IMR-90 (cell line): Measurements from ENCODE around the gene PTGES3. TPM values are rescaled to one million over a fixed set of nuclear protein-coding genes. Genes with fewer than 3 reads are reported as not detected.

Source experiments
- ATAC-seq: fragments of 200-7000 bp; cut with Tn5 transposase; 2 replicates; pipeline ENCODE4 v1.9.1; 2020; ENCODE audit warnings: low read depth, mild to moderate bottlenecking, moderate library complexity
- BruUV-seq: library from RNA; stranded (reverse); fragments of 400-500 nt; replicated peaks from 2 replicates; lab custom pipeline; 2021; lab: Mats Ljungman, UMichigan
- CTCF ChIA-PET: fragments of 300-600 bp; formaldehyde crosslinking; extraction: SDS; loops from one replicate; lab custom pipeline; 2021; ENCODE audit warnings: antibody characterized with exemption; lab: Yijun Ruan, JAX
- POLR2A ChIA-PET: fragments of 300-600 bp; sonication (Branson Sonifier 250); formaldehyde crosslinking; loops from one replicate; lab custom pipeline; 2022; ENCODE audit warnings: antibody characterized with exemption; ENCODE audit not compliant: unreplicated experiment; lab: Charles Lee
- DNase-seq: peaks from one replicate; pipeline ENCODE4 v3.0.0; 2013
- H2AFZ ChIP-seq: replicated peaks from 2 replicates; pipeline ENCODE3; 2013; ENCODE audit warnings: low read length, mild to moderate bottlenecking; ENCODE audit not compliant: poor library complexity
- H2AK5ac ChIP-seq: 2 replicates; pipeline ENCODE4 v1.6.1; 2013; ENCODE audit warnings: low read depth, low read length, inconsistent platforms
- H2AK9ac ChIP-seq: replicated peaks from 2 replicates; pipeline ENCODE3; 2013; ENCODE audit warnings: mild to moderate bottlenecking, low read depth, low read length, moderate library complexity; ENCODE audit not compliant: poor library complexity
- H2BK120ac ChIP-seq: 2 replicates; pipeline ENCODE4 v1.6.1; 2013; ENCODE audit warnings: low read depth, low read length, inconsistent platforms
- H2BK15ac ChIP-seq: 3 replicates; pipeline ENCODE4 v1.6.1; 2013; ENCODE audit warnings: low read depth, low read length, inconsistent platforms
- H2BK20ac ChIP-seq: 2 replicates; pipeline ENCODE4 v1.6.1; 2013; ENCODE audit warnings: low read depth, mild to moderate bottlenecking, inconsistent platforms, low read length, moderate library complexity
- H2BK5ac ChIP-seq: 2 replicates; pipeline ENCODE4 v1.6.1; 2013; ENCODE audit warnings: mild to moderate bottlenecking, low read depth, low read length, inconsistent platforms; ENCODE audit not compliant: poor library complexity, severe bottlenecking
- H3K14ac ChIP-seq: replicated peaks from 2 replicates; pipeline ENCODE4 v1.6.1; 2013; ENCODE audit warnings: low read depth, low read length, inconsistent platforms
- H3K18ac ChIP-seq: 2 replicates; pipeline ENCODE4 v1.6.1; 2013; ENCODE audit warnings: low read depth, low read length, control low read depth
- H3K23ac ChIP-seq: 2 replicates; pipeline ENCODE4 v1.6.1; 2013; ENCODE audit warnings: low read depth, low read length, inconsistent platforms
- H3K27ac ChIP-seq: 2 replicates; pipeline ENCODE4 v1.5.1; 2013; ENCODE audit warnings: mild to moderate bottlenecking, control low read depth, low read length; ENCODE audit not compliant: insufficient read depth
- H3K27me3 ChIP-seq: 2 replicates; pipeline ENCODE4 v1.6.1; 2013; ENCODE audit warnings: low read length; ENCODE audit not compliant: control insufficient read depth, insufficient read depth
- H3K36me3 ChIP-seq: 2 replicates; pipeline ENCODE4 v1.6.1; 2013; ENCODE audit warnings: low read length, mixed read lengths; ENCODE audit not compliant: control insufficient read depth, insufficient read depth
- H3K4ac ChIP-seq: 2 replicates; pipeline ENCODE4 v1.6.1; 2013; ENCODE audit warnings: low read depth, low read length, inconsistent platforms
- H3K4me1 ChIP-seq: 2 replicates; pipeline ENCODE4 v1.6.1; 2013; ENCODE audit warnings: low read length, mixed read lengths; ENCODE audit not compliant: control insufficient read depth, insufficient read depth
- H3K4me2 ChIP-seq: 2 replicates; pipeline ENCODE4 v1.6.1; 2013; ENCODE audit warnings: low read depth, mild to moderate bottlenecking, control low read depth, low read length, moderate library complexity
- H3K4me3 ChIP-seq: 2 replicates; pipeline ENCODE4 v1.5.1; 2013; ENCODE audit warnings: low read depth, mild to moderate bottlenecking, control low read depth, low read length, moderate library complexity; ENCODE audit not compliant: insufficient read depth
- H3K56ac ChIP-seq: 2 replicates; pipeline ENCODE4 v1.6.1; 2013; ENCODE audit warnings: low read length, inconsistent platforms; ENCODE audit not compliant: insufficient read depth; ENCODE audit errors: extremely low read depth
- H3K79me1 ChIP-seq, 2 experiments: 2 replicates each; pipeline ENCODE4 v1.6.1; 2013; ENCODE audit warnings: low read length in 2 of 2, inconsistent platforms in 1 of 2, low read depth in 1 of 2
- H3K9ac ChIP-seq: 2 replicates; pipeline ENCODE4 v1.6.1; 2013; ENCODE audit warnings: low read depth, low read length, control low read depth
- H3K9me1 ChIP-seq: 2 replicates; pipeline ENCODE4 v1.6.1; 2013; ENCODE audit warnings: low read length, inconsistent platforms; ENCODE audit not compliant: insufficient read depth
- H3K9me3 ChIP-seq: 2 replicates; pipeline ENCODE4 v1.6.1; 2013; ENCODE audit warnings: low read length; ENCODE audit not compliant: control insufficient read depth, insufficient read depth
- H4K20me1 ChIP-seq: 2 replicates; pipeline ENCODE4 v1.6.1; 2013; ENCODE audit warnings: low read length, inconsistent platforms; ENCODE audit not compliant: insufficient read depth
- H4K5ac ChIP-seq: 2 replicates; pipeline ENCODE4 v1.6.1; 2013; ENCODE audit warnings: mild to moderate bottlenecking, low read depth, low read length, control low read depth
- H4K8ac ChIP-seq, 2 experiments: 2 replicates each; pipeline ENCODE4 v1.6.1; 2013; ENCODE audit warnings: low read depth in 2 of 2, low read length in 2 of 2, control low read depth in 1 of 2, inconsistent platforms in 1 of 2
- H4K91ac ChIP-seq: 2 replicates; pipeline ENCODE4 v1.6.1; 2013; ENCODE audit warnings: low read depth, low read length, inconsistent platforms; ENCODE audit not compliant: insufficient read depth
- BHLHE40 ChIP-seq: fragments of 150-350 bp; IDR thresholded peaks from 2 replicates; pipeline ENCODE4 v1.6.1; 2016; ENCODE audit warnings: mild to moderate bottlenecking, low read depth, low read length
- CEBPB ChIP-seq: IDR thresholded peaks from 2 replicates; pipeline ENCODE4 v1.6.1; 2012; ENCODE audit warnings: low read depth, low read length, improper control_type of control experiment
- CHD1 ChIP-seq: IDR thresholded peaks from 2 replicates; pipeline ENCODE4 v1.6.1; 2012; ENCODE audit warnings: low read depth, low read length, improper control_type of control experiment
- ELK1 ChIP-seq: fragments of 150-350 bp; IDR thresholded peaks from 2 replicates; pipeline ENCODE4 v1.6.1; 2016; ENCODE audit warnings: low read depth, mild to moderate bottlenecking, low read length, moderate library complexity, borderline replicate concordance
- FOS ChIP-seq: fragments of 150-350 bp; IDR thresholded peaks from 2 replicates; pipeline ENCODE4 v1.6.1; 2016; ENCODE audit warnings: low read depth, low read length
- MAFK ChIP-seq: IDR thresholded peaks from 2 replicates; pipeline ENCODE4 v1.6.1; 2012; ENCODE audit warnings: low read depth, low read length, improper control_type of control experiment
- MAZ ChIP-seq: IDR thresholded peaks from 2 replicates; pipeline ENCODE4 v1.6.1; 2012; ENCODE audit warnings: low read depth, mild to moderate bottlenecking, low read length, improper control_type of control experiment, moderate library complexity, borderline replicate concordance
- NFE2L2 ChIP-seq: fragments of 150-350 bp; IDR thresholded peaks from 2 replicates; pipeline ENCODE4 v1.6.1; 2016; ENCODE audit warnings: low read depth, mild to moderate bottlenecking, low read length
- POLR2A ChIP-seq: IDR thresholded peaks from 2 replicates; pipeline ENCODE4 v1.6.1; 2012; ENCODE audit warnings: mild to moderate bottlenecking, low read depth, low read length
- RCOR1 ChIP-seq: IDR thresholded peaks from 2 replicates; pipeline ENCODE4 v1.6.1; 2012; ENCODE audit warnings: mild to moderate bottlenecking, low read length, improper control_type of control experiment; ENCODE audit not compliant: insufficient replicate concordance
- RFX5 ChIP-seq: IDR thresholded peaks from 2 replicates; pipeline ENCODE4 v1.8.0; 2012; ENCODE audit warnings: low read depth, mild to moderate bottlenecking, low read length, moderate library complexity
- SMC3 ChIP-seq: fragments of 150-350 bp; IDR thresholded peaks from 2 replicates; pipeline ENCODE4 v1.6.1; 2016; ENCODE audit warnings: low read depth, mild to moderate bottlenecking, antibody characterized with exemption, low read length, moderate library complexity
- USF2 ChIP-seq: fragments of 150-350 bp; IDR thresholded peaks from 2 replicates; pipeline ENCODE4 v1.6.1; 2017; ENCODE audit warnings: mild to moderate bottlenecking, antibody characterized with exemption, low read length, low read depth
- WGBS, 2 experiments: methylation state at CpG; one replicate each; pipeline versions ENCODE4 v1.1.5 to v1.1.7; 2013; ENCODE audit warnings: missing lambda C conversion rate in 2 of 2; ENCODE audit not compliant: insufficient read length in 1 of 2; ENCODE audit errors: extremely low coverage in 2 of 2; 5-methylcytosine and 5-hydroxymethylcytosine counted together
- dilution Hi-C: fragments of 300-500 bp; cut with HindIII; formaldehyde crosslinking; loops from one replicate; pipeline ENCODE4 v1.14.3; 2018; ENCODE audit warnings: low sequenced_read_pairs; ENCODE audit not compliant: unreplicated experiment
- in situ Hi-C: fragments of 300-500 bp; cut with MboI; formaldehyde crosslinking; loops from 3 replicates; pipeline ENCODE4 v1.14.3; 2019; ENCODE audit warnings: low sequenced_read_pairs, inconsistent platforms, mixed read lengths
- intact Hi-C: fragments of 100-400 bp; cut with micrococcal nuclease; formaldehyde crosslinking; loops from 2 replicates; pipeline ENCODE4 v1.10.0; 2022
- polyA plus RNA-seq, 3 experiments: library from polyadenylated mRNA; depleted of rRNA; stranded (reverse); fragments of >200 nt; gene quantifications; 2 replicates each; pipeline ENCODE4 v1.2.3, GENCODE V29; 2012; ENCODE audit warnings: low replicate concordance in 1 of 3
- total RNA-seq: library from RNA; depleted of rRNA; stranded (reverse); fragments of >200 nt; gene quantifications from 2 replicates; pipeline ENCODE4 v1.2.3, GENCODE V29; 2012
- TF ChIP-seq, protein P1 (sequence below): conservative IDR thresholded peaks from 2 replicates; pipeline ENCODE4 v1.5.1; 2012; ENCODE audit warnings: mild to moderate bottlenecking, low read depth, low read length, improper control_type of control experiment

Gene PTGES3
- total and polyA plus RNA-seq, 2 of the 4 experiments (the other 2 are of a cell fraction): 42.7 to 73.2 TPM

- no peak overlapping the region for H3K4me2 ChIP-seq
- no peak overlapping the region for H3K4me3 ChIP-seq
- CTCF ChIA-PET: no interaction called here
- peaks cover 7% of the 10 kb centered on the region; the same call in 1 of the 2 replicates for H3K36me3 ChIP-seq
- POLR2A ChIA-PET: no interaction called here
- BruUV-seq: no TSS peak
- H4K20me1 ChIP-seq: no peaks in the 10 kb centered on the region
- H3K9ac ChIP-seq: no peak overlapping the region
- H3K79me1 ChIP-seq: peaks cover 5 to 10% of the 10 kb centered on the region in 2 experiments; a peak in 3 of 4 replicates
- H4K8ac ChIP-seq: no peak overlapping the region
- no peak overlapping the region for H3K27ac ChIP-seq
- H2BK20ac ChIP-seq: no peak overlapping the region
- no CpG with 5 or more reads among the region's 7 CpGs for WGBS, 2 experiments
- no peak overlapping the region for H3K56ac ChIP-seq
- no peak overlapping the region for H3K14ac ChIP-seq
- no peak overlapping the region for H3K4ac ChIP-seq
- H2BK15ac ChIP-seq: no peak overlapping the region
- no peak overlapping the region for H2BK120ac ChIP-seq
- no peak overlapping the region for H2AK9ac ChIP-seq
- H3K23ac ChIP-seq: no peak overlapping the region
- dilution Hi-C loops (no loop called here), intact Hi-C loops (no loop called here), in situ Hi-C loops (no loop called here)
- no peak overlapping the region for H2AK5ac ChIP-seq
- ATAC-seq (no peak; the same call in 1 of the 2 replicates), DNase-seq (no peak)
- no peaks in the 10 kb centered on the region for H3K9me1 ChIP-seq
- H4K5ac ChIP-seq: no peak overlapping the region
- no peaks in the 10 kb centered on the region for H3K4me1 ChIP-seq
- H3K9me3 ChIP-seq: peaks cover 4% of the 10 kb centered on the region; the same call in 1 of the 2 replicates
- no peak overlapping the region for H2AFZ ChIP-seq
- no peak overlapping the region for H2BK5ac ChIP-seq
- no peaks in the 10 kb centered on the region for H3K27me3 ChIP-seq
- H4K91ac ChIP-seq: no peak overlapping the region
- no peak overlapping the region for H3K18ac ChIP-seq
- TF ChIP-seq USF2: no peak
- no peak for TF ChIP-seq POLR2A
- no peak for TF ChIP-seq CEBPB
- no peak for TF ChIP-seq FOS
- no peak for TF ChIP-seq BHLHE40
- no peak for TF ChIP-seq SMC3
- TF ChIP-seq, protein P1, sequence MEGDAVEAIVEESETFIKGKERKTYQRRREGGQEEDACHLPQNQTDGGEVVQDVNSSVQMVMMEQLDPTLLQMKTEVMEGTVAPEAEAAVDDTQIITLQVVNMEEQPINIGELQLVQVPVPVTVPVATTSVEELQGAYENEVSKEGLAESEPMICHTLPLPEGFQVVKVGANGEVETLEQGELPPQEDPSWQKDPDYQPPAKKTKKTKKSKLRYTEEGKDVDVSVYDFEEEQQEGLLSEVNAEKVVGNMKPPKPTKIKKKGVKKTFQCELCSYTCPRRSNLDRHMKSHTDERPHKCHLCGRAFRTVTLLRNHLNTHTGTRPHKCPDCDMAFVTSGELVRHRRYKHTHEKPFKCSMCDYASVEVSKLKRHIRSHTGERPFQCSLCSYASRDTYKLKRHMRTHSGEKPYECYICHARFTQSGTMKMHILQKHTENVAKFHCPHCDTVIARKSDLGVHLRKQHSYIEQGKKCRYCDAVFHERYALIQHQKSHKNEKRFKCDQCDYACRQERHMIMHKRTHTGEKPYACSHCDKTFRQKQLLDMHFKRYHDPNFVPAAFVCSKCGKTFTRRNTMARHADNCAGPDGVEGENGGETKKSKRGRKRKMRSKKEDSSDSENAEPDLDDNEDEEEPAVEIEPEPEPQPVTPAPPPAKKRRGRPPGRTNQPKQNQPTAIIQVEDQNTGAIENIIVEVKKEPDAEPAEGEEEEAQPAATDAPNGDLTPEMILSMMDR: no peak
- TF ChIP-seq RCOR1: no peak
- no peak for TF ChIP-seq MAFK
- no peak for TF ChIP-seq CHD1
- no peak for TF ChIP-seq RFX5
- TF ChIP-seq MAZ: no peak
- TF ChIP-seq NFE2L2: no peak
- no peak for TF ChIP-seq ELK1
Measured at GRCh38 chr12:56657416-56658379, 30.4 kb downstream of the PTGES3 start.
